NCI-H524 treated with DMSO at 0.1 percent for 48 hours (cell line): Measurements from ENCODE around the gene ZNF560.
"Not testable (repeated sequence)": the region's sequence is repeated elsewhere in the genome, so short reads cannot be mapped to it uniquely, and the experiment has no call there.

Source experiments
- DNase-seq: peaks from one replicate; lab custom pipeline; 2025; lab: John Stamatoyannopoulos, UW

The ZNF560 gene

GRCh38 chr19:9498183-9498902 is at the start of gene ZNF560:
ZNF560 (minus strand) TSS chr19:9498616; CDS start chr19:9475313, 23,303 bp downstream.
- DNase-seq = no peak

- DNase-seq = no peak
Measured at GRCh38 chr19:9547870-9548269, 49.5 kb upstream of the ZNF560 start.

- DNase-seq = not testable (repeated sequence)
Measured at GRCh38 chr19:9541281-9541680, 42.9 kb upstream of the ZNF560 start.

- not testable (repeated sequence) for DNase-seq
Measured at GRCh38 chr19:9539921-9540320, 41.5 kb upstream of the ZNF560 start.

- DNase-seq = not testable (repeated sequence)
Measured at GRCh38 chr19:9539201-9539600, 40.8 kb upstream of the ZNF560 start.

- peak; percentile 33 for DNase-seq
Measured at GRCh38 chr19:9538183-9539058, 40.0 kb upstream of the ZNF560 start, which contains the start of gene ZNF426. ZNF426 (minus strand) TSS chr19:9538645; CDS start chr19:9536232, 2,413 bp downstream.

GRCh38 chr19:9535934-9536333 is 37.5 kb upstream of the ZNF560 start:
- no peak for DNase-seq

- DNase-seq = no peak
Measured at GRCh38 chr19:9531933-9532332, 33.5 kb upstream of the ZNF560 start.

GRCh38 chr19:9528757-9529336 is 30.4 kb upstream of the ZNF560 start:
- DNase-seq = no peak

- no peak for DNase-seq
Measured at GRCh38 chr19:9523885-9524474, 25.6 kb upstream of the ZNF560 start.

GRCh38 chr19:9507285-9507684 is 8.9 kb upstream of the ZNF560 start:
- no peak for DNase-seq

GRCh38 chr19:9500796-9501195 is 2.4 kb upstream of the ZNF560 start:
- DNase-seq = no peak

- DNase-seq = no peak
Measured at GRCh38 chr19:9494096-9494495, 4.3 kb downstream of the ZNF560 start.

- DNase-seq = no peak
Measured at GRCh38 chr19:9487016-9487415, 11.4 kb downstream of the ZNF560 start.

- DNase-seq = no peak
Measured at GRCh38 chr19:9485140-9485539, 13.3 kb downstream of the ZNF560 start.

GRCh38 chr19:9474975-9475374 is 23.4 kb downstream of the ZNF560 start:
- DNase-seq = peak; percentile 54

- DNase-seq = no peak
Measured at GRCh38 chr19:9467161-9467560, 31.3 kb downstream of the ZNF560 start.

- DNase-seq = no peak
Measured at GRCh38 chr19:9461938-9462337, 36.5 kb downstream of the ZNF560 start.

- no peak for DNase-seq
Measured at GRCh38 chr19:9456018-9456689, 42.3 kb downstream of the ZNF560 start.

GRCh38 chr19:9453953-9454352 is 44.5 kb downstream of the ZNF560 start:
- DNase-seq = no peak

- DNase-seq = no peak
Measured at GRCh38 chr19:9445037-9445436, 53.4 kb downstream of the ZNF560 start.

GRCh38 chr19:9436358-9436757 is 62.1 kb downstream of the ZNF560 start:
- DNase-seq = no peak
